B cell (primary cell): ENCODE measurements around the gene TMEM80. TPM values are rescaled to one million over a fixed set of nuclear protein-coding genes. Genes with fewer than 3 reads are reported as not detected.

Experiments
- ATAC-seq: fragments of 200-7000 bp; cut with Tn5 transposase; one replicate; pipeline ENCODE4 v1.10.0; 2021; ENCODE audit warnings: low read depth, mild to moderate bottlenecking, moderate number of reproducible peaks, moderate library complexity
- CTCF ChIA-PET: fragments of 350-600 bp; sonication (Branson Sonifier 250); formaldehyde crosslinking; loops from one replicate; lab custom pipeline; 2021; ENCODE audit warnings: antibody characterized with exemption, inconsistent platforms; lab: Charles Lee
- POLR2A ChIA-PET: fragments of 350-600 bp; sonication (Branson Sonifier 250); formaldehyde crosslinking; loops from one replicate; lab custom pipeline; 2021; ENCODE audit warnings: antibody characterized with exemption; lab: Charles Lee
- DNase-seq: peaks from one replicate; pipeline ENCODE4 v3.0.0; 2013
- H2AFZ ChIP-seq: 2 replicates; pipeline ENCODE4 v1.6.1; 2012; ENCODE audit warnings: mild to moderate bottlenecking, low read depth, low read length; ENCODE audit not compliant: insufficient read depth, poor library complexity, severe bottlenecking
- H3K27ac ChIP-seq, 2 donors: 1 replicate in 1 of 2; 2 replicates in 1 of 2; pipeline ENCODE4 v1.5.1; 2012 to 2013; ENCODE audit warnings: low read length in 2 of 2, mild to moderate bottlenecking in 2 of 2, moderate library complexity in 1 of 2
- H3K27me3 ChIP-seq, 4 experiments: fragments of 200-600 bp in 1 of 4; sonication (generic) in 1 of 4; replicated peaks in 1 of 4; 1 replicate in 2 of 4; 2 replicates in 2 of 4; pipeline versions ENCODE4 v1.6.1 to v1.7.0; 2013 to 2016; ENCODE audit warnings: low read length in 3 of 4, mild to moderate bottlenecking in 2 of 4, mixed read lengths in 1 of 4, moderate library complexity in 1 of 4; ENCODE audit not compliant: insufficient read depth in 4 of 4, control insufficient read depth in 3 of 4; ENCODE audit errors: control extremely low read depth in 1 of 4
- H3K36me3 ChIP-seq, 2 experiments: replicated peaks in 1 of 2; 1 replicate in 1 of 2; 2 replicates in 1 of 2; pipeline versions ENCODE4 v1.6.1 to v1.7.1; 2013; ENCODE audit warnings: low read length in 1 of 2; ENCODE audit not compliant: insufficient read depth in 2 of 2, control insufficient read depth in 1 of 2; ENCODE audit errors: control extremely low read depth in 1 of 2, extremely low read depth in 1 of 2
- H3K4me1 ChIP-seq, 2 donors: fragments of 200-600 bp in 1 of 2; sonication (generic) in 1 of 2; 1 replicate in 1 of 2; 2 replicates in 1 of 2; pipeline versions ENCODE4 v1.5.1 to v1.6.1; 2013 to 2017; ENCODE audit warnings: low read length in 2 of 2; ENCODE audit not compliant: control insufficient read depth in 2 of 2, insufficient read depth in 2 of 2
- H3K4me2 ChIP-seq: replicated peaks from 2 replicates; pipeline ENCODE3; 2012; ENCODE audit warnings: mild to moderate bottlenecking, low read depth, low read length; ENCODE audit not compliant: poor library complexity, severe bottlenecking
- H3K4me3 ChIP-seq, 5 experiments: fragments of 200-600 bp in 1 of 5; sonication (generic) in 1 of 5; 1 replicate in 3 of 5; 2 replicates in 2 of 5; pipeline versions ENCODE4 v1.5.1 to v1.7.0; 2011 to 2016; ENCODE audit warnings: low read length in 4 of 5, mild to moderate bottlenecking in 4 of 5, low read depth in 2 of 5, control low read depth in 1 of 5, moderate library complexity in 1 of 5; ENCODE audit not compliant: insufficient read depth in 1 of 5; ENCODE audit errors: control extremely low read depth in 1 of 5, extremely low read depth in 1 of 5
- H3K79me2 ChIP-seq: fragments of 200-600 bp; sonication (generic); one replicate; pipeline ENCODE4 v1.6.0; 2016; ENCODE audit warnings: low read length; ENCODE audit not compliant: control insufficient read depth, insufficient read depth
- H3K9ac ChIP-seq: fragments of 200-600 bp; sonication (generic); 2 replicates; pipeline ENCODE4 v1.6.1; 2017; ENCODE audit warnings: mild to moderate bottlenecking, low read length, moderate library complexity
- H3K9me3 ChIP-seq, 3 donors: one replicate each; pipeline versions ENCODE4 v1.6.1 to v1.7.1; 2013; ENCODE audit warnings: low read length in 2 of 3; ENCODE audit not compliant: control insufficient read depth in 2 of 3, insufficient read depth in 1 of 3; ENCODE audit errors: control extremely low read depth in 1 of 3
- H4K20me1 ChIP-seq: 2 replicates; pipeline ENCODE4 v1.6.0; 2012; ENCODE audit warnings: mild to moderate bottlenecking, low read length; ENCODE audit not compliant: insufficient read depth, control insufficient read depth, poor library complexity, severe bottlenecking
- H3K27ac Mint-ChIP-seq: one replicate; pipeline ENCODE4 v1.8.0; 2021; ENCODE audit warnings: mixed read lengths
- H3K27me3 Mint-ChIP-seq: one replicate; pipeline ENCODE4 v1.8.0; 2021; ENCODE audit warnings: mixed read lengths
- H3K4me1 Mint-ChIP-seq: one replicate; pipeline ENCODE4 v1.8.0; 2021; ENCODE audit warnings: mixed read lengths
- H3K4me3 Mint-ChIP-seq: one replicate; pipeline ENCODE4 v1.8.0; 2021; ENCODE audit warnings: mixed read lengths
- H3K9me3 Mint-ChIP-seq: one replicate; pipeline ENCODE4 v1.8.0; 2022; ENCODE audit warnings: mixed read lengths; ENCODE audit not compliant: insufficient read depth
- CTCF ChIP-seq: fragments of 200-600 bp; IDR thresholded peaks from one replicate; pipeline ENCODE4 v1.8.0; 2022; ENCODE audit warnings: antibody characterized with exemption, mild to moderate bottlenecking
- EZH2 ChIP-seq: IDR thresholded peaks from 2 replicates; pipeline ENCODE4 v1.6.1; 2012; ENCODE audit warnings: borderline replicate concordance, low read depth, mild to moderate bottlenecking, moderate library complexity, low read length; ENCODE audit not compliant: insufficient read depth, poor library complexity, severe bottlenecking
- WGBS: methylation state at CpG from one replicate; pipeline ENCODE4 v1.1.5; 2013; ENCODE audit warnings: missing lambda C conversion rate; ENCODE audit not compliant: insufficient coverage; 5-methylcytosine and 5-hydroxymethylcytosine counted together
- intact Hi-C: fragments of 100-400 bp; cut with micrococcal nuclease; formaldehyde crosslinking; loops from one replicate; pipeline ENCODE4 v1.10.0; 2022
- polyA plus RNA-seq: library from polyadenylated mRNA; depleted of rRNA; stranded (reverse); fragments of >200 nt; gene quantifications from 2 replicates; pipeline ENCODE4 v1.2.3, GENCODE V29; 2012
- total RNA-seq, 2 donors: library from RNA; stranded (reverse); fragments of 120-200 nt in 1 of 2; gene quantifications; 1 replicate in 1 of 2; 2 replicates in 1 of 2; pipeline versions ENCODE4 v1.2.3 to v1.2.4, GENCODE V29; 2013 to 2022

The TMEM80 gene
- total and polyA plus RNA-seq, 2 donors (not counting 1 experiment from before 2014, with no cell fraction given) = 72.5 to 84.1 TPM

DNA sequence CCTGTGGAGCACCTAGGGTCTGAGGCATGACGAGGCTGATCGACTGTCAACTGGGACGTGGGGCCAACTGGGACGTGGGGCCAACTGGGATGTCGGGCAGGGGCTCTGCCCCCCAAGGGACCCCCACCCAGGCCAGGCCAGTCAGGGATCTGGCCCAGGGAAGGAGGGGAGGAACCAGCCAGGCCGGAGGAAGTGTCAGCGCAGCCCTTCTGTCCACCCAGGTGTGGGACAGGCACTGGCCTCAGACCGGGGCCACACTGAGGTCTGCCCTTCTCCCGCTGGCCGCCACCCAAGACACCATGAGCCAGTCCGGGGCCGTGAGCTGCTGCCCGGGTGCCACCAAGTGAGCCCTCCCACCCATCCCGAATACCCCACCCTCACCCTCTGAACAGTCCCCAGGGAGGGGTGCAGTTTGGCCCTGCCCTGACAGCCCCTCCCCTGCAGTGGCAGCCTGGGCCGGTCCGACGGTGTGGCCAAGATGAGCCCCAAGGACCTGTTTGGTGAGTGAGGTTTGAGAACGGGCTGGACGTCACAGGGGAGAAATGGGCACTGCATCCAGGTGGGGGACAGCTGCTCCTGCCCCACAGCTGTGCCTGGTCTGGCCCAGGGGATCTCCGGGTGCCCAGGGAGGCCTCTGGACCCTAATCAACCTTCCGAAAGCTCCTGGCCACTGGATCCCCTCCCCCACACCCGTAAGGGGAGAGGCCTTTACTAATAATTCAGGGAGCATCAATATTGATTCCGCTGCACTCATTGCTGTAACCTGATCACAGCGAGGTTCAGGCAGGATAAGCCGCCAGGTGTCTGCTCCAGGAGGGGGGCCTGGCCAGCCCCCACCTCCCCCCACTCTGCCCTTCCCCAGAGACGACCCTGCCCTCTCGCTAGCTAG is 13.7 kb downstream of the TMEM80 start:
- H3K9me3 Mint-ChIP-seq = no peaks in the 10 kb centered on the region
- peaks cover 13% of the 10 kb centered on the region for H3K27me3 Mint-ChIP-seq
- H3K9me3 ChIP-seq = peaks cover 0 to 4% (median 0%) of the 10 kb centered on the region in 3 donors
- intact Hi-C loops = no loop called here
- H3K4me1 Mint-ChIP-seq = peaks cover 10% of the 10 kb centered on the region
- no peak overlapping the region for H3K9ac ChIP-seq
- H2AFZ ChIP-seq = no peak overlapping the region
- WGBS = 87% methylated on average over 19 of the region's 27 CpGs
- H3K27ac Mint-ChIP-seq = no peak overlapping the region
- no peak overlapping the region for H3K4me3 Mint-ChIP-seq
- peaks cover 0 to 44% (median 12%) of the 10 kb centered on the region in 4 experiments for H3K27me3 ChIP-seq
- H4K20me1 ChIP-seq = peaks cover 12% of the 10 kb centered on the region
- H3K27ac ChIP-seq = no peak overlapping the region
- TF ChIP-seq CTCF (no peak), EZH2 (no peak)
- DNase-seq (no peak), ATAC-seq (no peak)
- no peak overlapping the region for H3K4me2 ChIP-seq
- H3K79me2 ChIP-seq = peaks cover 4% of the 10 kb centered on the region
- CTCF ChIA-PET = no interaction called here
- no peaks in the 10 kb centered on the region for H3K36me3 ChIP-seq
- POLR2A ChIA-PET = interaction anchor here (0.6 to 0.8 kb wide), 2 partner anchors 14 to 66 kb away, joined by 3 to 7 read pairs; partner anchors contain the start of gene TMEM80
- peaks cover 13 to 21% of the 10 kb centered on the region in 2 donors for H3K4me1 ChIP-seq
- no peak overlapping the region for H3K4me3 ChIP-seq

DNA sequence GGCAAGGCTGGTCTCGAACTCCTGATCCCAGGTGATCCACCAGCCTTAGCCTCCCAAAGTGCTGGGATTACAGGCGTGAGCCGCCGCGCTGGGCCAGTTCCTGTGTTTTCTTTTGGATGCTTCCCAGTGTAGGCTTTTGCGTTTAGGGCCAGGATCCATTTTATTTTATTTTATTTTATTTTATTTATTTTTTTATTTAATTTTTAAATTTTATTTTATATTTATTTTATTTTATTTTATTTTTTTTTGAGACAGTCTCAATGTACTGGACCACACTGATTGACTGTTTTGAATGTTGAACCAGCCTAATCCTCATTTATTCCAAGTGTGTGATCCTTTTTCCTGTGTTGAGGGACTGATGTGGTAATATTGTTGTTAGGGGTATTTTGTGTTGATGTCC is 18.8 kb downstream of the TMEM80 start:
- H3K9ac ChIP-seq = no peak overlapping the region
- H3K36me3 ChIP-seq = no peaks in the 10 kb centered on the region
- no peak overlapping the region for H3K4me2 ChIP-seq
- no peaks in the 10 kb centered on the region for H4K20me1 ChIP-seq
- intact Hi-C loops = no loop called here
- no peaks in the 10 kb centered on the region for H3K9me3 Mint-ChIP-seq
- CTCF ChIA-PET = no interaction called here
- H3K4me3 ChIP-seq = no peak overlapping the region
- TF ChIP-seq EZH2 (no peak), CTCF (no peak)
- peaks cover 0 to 9% (median 0%) of the 10 kb centered on the region in 3 donors for H3K9me3 ChIP-seq
- ATAC-seq (no peak), DNase-seq (no peak)
- peaks cover 10% of the 10 kb centered on the region for H3K4me1 Mint-ChIP-seq
- H3K27ac ChIP-seq = no peak overlapping the region
- H3K79me2 ChIP-seq = no peaks in the 10 kb centered on the region
- WGBS = 88% methylated on average over 2 of the region's 6 CpGs
- peaks cover 19% of the 10 kb centered on the region for H3K27me3 Mint-ChIP-seq
- peaks cover 0 to 19% (median 2%) of the 10 kb centered on the region in 4 experiments for H3K27me3 ChIP-seq
- no peak overlapping the region for H2AFZ ChIP-seq
- H3K27ac Mint-ChIP-seq = no peak overlapping the region
- H3K4me1 ChIP-seq = peaks cover 0 to 13% of the 10 kb centered on the region in 2 donors
- no peak overlapping the region for H3K4me3 Mint-ChIP-seq
- POLR2A ChIA-PET = no interaction called here
